Prostate gland (tissue), 2 donors: ENCODE measurements around the gene ROPN1.
A peak's percentile ranks its signal among the peaks of the same experiment; 100 is the strongest.
"Not testable (repeated sequence)": the region's sequence is repeated elsewhere in the genome, so short reads cannot be mapped to it uniquely, and the experiment has no call there.

ENCODE experiments used
- CTCF ChIP-seq, 4 experiments: fragments of 200-600 bp in 2 of 4; fragments of 450-650 bp in 2 of 4; sonication (generic) in 2 of 4; IDR thresholded peaks; 1 replicate in 3 of 4; 2 replicates in 1 of 4; pipeline ENCODE4 v1.5.1; 2016 to 2019; ENCODE audit warnings: antibody characterized with exemption in 4 of 4, mild to moderate bottlenecking in 2 of 4, moderate library complexity in 2 of 4
- POLR2A ChIP-seq: fragments of 450-650 bp; IDR thresholded peaks from one replicate; pipeline ENCODE4 v1.6.1; 2016; ENCODE audit warnings: antibody characterized with exemption, mild to moderate bottlenecking

- peak; percentile 20 to 65 (median 54) for TF ChIP-seq CTCF (IDR thresholded peaks at IDR 0.05)
- TF ChIP-seq POLR2A: not testable (repeated sequence)
Observed at GRCh38 chr3:124016483-124016882, 24.6 kb upstream of the ROPN1 start.
